LoVo (cell line): ENCODE measurements around the gene LY6G5B.

ENCODE experiments used
- DNase-seq: peaks from one replicate; pipeline ENCODE4 v3.0.0-alpha.2; 2016; ENCODE audit warnings: low spot score

Gene LY6G5B

GRCh38 chr6:31641370-31641769 is 28.4 kb upstream of the LY6G5B start:
- no peak for DNase-seq

- no peak for DNase-seq
Observed at GRCh38 chr6:31642798-31643570, 26.8 kb upstream of the LY6G5B start.

GRCh38 chr6:31643818-31644454 is 25.8 kb upstream of the LY6G5B start:
- no peak for DNase-seq

- DNase-seq = no peak
Observed at GRCh38 chr6:31645325-31645724, 24.5 kb upstream of the LY6G5B start.

- peak; percentile 78 for DNase-seq
Observed at GRCh38 chr6:31651602-31652191, 18.1 kb upstream of the LY6G5B start.

- DNase-seq = no peak
Observed at GRCh38 chr6:31652925-31653724, 16.7 kb upstream of the LY6G5B start.

GRCh38 chr6:31654574-31655348 is 15.0 kb upstream of the LY6G5B start:
- DNase-seq = no peak

GRCh38 chr6:31655349-31656237 is 14.2 kb upstream of the LY6G5B start, which contains the start of gene APOM:
Gene APOM, plus strand, starts transcription at chr6:31655894. Its CDS starts 73 bp downstream, at chr6:31655967.
- DNase-seq = no peak

- DNase-seq = no peak
Observed at GRCh38 chr6:31657406-31658157, 12.2 kb upstream of the LY6G5B start.

- no peak for DNase-seq
Observed at GRCh38 chr6:31658158-31658688, 11.6 kb upstream of the LY6G5B start.

- no peak for DNase-seq
Observed at GRCh38 chr6:31658983-31659648, 10.7 kb upstream of the LY6G5B start.

- DNase-seq = no peak
Observed at GRCh38 chr6:31659649-31660380, 10.0 kb upstream of the LY6G5B start.

- peak; percentile 86 for DNase-seq
Observed at GRCh38 chr6:31660381-31661261, 9.2 kb upstream of the LY6G5B start, which contains the start of gene C6orf47. Gene C6orf47, minus strand, starts transcription at chr6:31660778. Its CDS starts 831 bp downstream, at chr6:31659947.

- DNase-seq = no peak
Observed at GRCh38 chr6:31661262-31662123, 8.3 kb upstream of the LY6G5B start.

GRCh38 chr6:31662124-31662723 is 7.6 kb upstream of the LY6G5B start:
- DNase-seq = no peak
